Panc1 (cell line): ENCODE data around the gene ABHD16B. TPM values are rescaled to one million over a fixed set of nuclear protein-coding genes. Genes with fewer than 3 reads are reported as not detected.
A peak's percentile ranks its signal among the peaks of the same experiment; 100 is the strongest.
"Not testable (repeated sequence)": the region's sequence is repeated elsewhere in the genome, so short reads cannot be mapped to it uniquely, and the experiment has no call there.

Source experiments
- ATAC-seq: fragments of 200-7000 bp; cut with Tn5 transposase; 2 replicates; pipeline ENCODE4 v1.9.1; 2020; ENCODE audit warnings: mild to moderate bottlenecking, moderate library complexity
- BruUV-seq: library from RNA; stranded (reverse); fragments of 400-500 nt; replicated peaks from 2 replicates; lab custom pipeline; 2021; lab: Mats Ljungman, UMichigan
- CTCF ChIA-PET: fragments of 300-600 bp; sonication (Branson Sonifier 250); formaldehyde crosslinking; loops from one replicate; lab custom pipeline; 2022; ENCODE audit warnings: antibody characterized with exemption; lab: Charles Lee
- POLR2A ChIA-PET: fragments of 300-600 bp; sonication (Branson Sonifier 250); formaldehyde crosslinking; loops from one replicate; lab custom pipeline; 2022; ENCODE audit warnings: antibody characterized with exemption; lab: Charles Lee
- DNase-seq: peaks from one replicate; pipeline ENCODE4 v3.0.0-alpha.2; 2010; ENCODE audit warnings: low read depth, low spot score
- H3K27ac ChIP-seq: 2 replicates; pipeline ENCODE4 v1.5.1; 2011; ENCODE audit warnings: mild to moderate bottlenecking, low read length, inconsistent platforms
- H3K27me3 ChIP-seq: fragments of 200-500 bp; sonication (Bioruptor generic); 2 replicates; pipeline ENCODE4 v1.6.0; 2014; ENCODE audit warnings: low read length, inconsistent platforms; ENCODE audit not compliant: control insufficient read depth, insufficient read depth
- H3K36me3 ChIP-seq: fragments of 200-500 bp; sonication (Bioruptor generic); 2 replicates; pipeline ENCODE4 v1.5.1; 2014; ENCODE audit warnings: inconsistent platforms, mild to moderate bottlenecking, low read length, moderate library complexity; ENCODE audit not compliant: control insufficient read depth, insufficient read depth
- H3K4me1 ChIP-seq: 2 replicates; pipeline ENCODE4 v1.5.1; 2011; ENCODE audit warnings: inconsistent platforms, mild to moderate bottlenecking, low read length, moderate library complexity; ENCODE audit not compliant: control insufficient read depth, insufficient read depth
- H3K4me3 ChIP-seq, 2 experiments: 2 replicates each; pipeline ENCODE4 v1.5.1; 2011 to 2012; ENCODE audit warnings: low read depth in 2 of 2, low read length in 2 of 2, mild to moderate bottlenecking in 2 of 2, inconsistent platforms in 1 of 2, moderate library complexity in 1 of 2
- H3K9me3 ChIP-seq: fragments of 200-500 bp; sonication (Bioruptor generic); 2 replicates; pipeline ENCODE4 v1.5.1; 2014; ENCODE audit warnings: low read depth, mild to moderate bottlenecking, inconsistent platforms, low read length, moderate library complexity; ENCODE audit not compliant: control insufficient read depth, insufficient read depth
- CTCF ChIP-seq: fragments of 450-650 bp; IDR thresholded peaks from 2 replicates; pipeline ENCODE4 v1.5.1; 2017; ENCODE audit warnings: mild to moderate bottlenecking
- POLR2AphosphoS5 ChIP-seq: IDR thresholded peaks from 2 replicates; pipeline ENCODE4 v1.6.1; 2012; ENCODE audit warnings: mild to moderate bottlenecking, low read depth, low read length, moderate library complexity
- SIN3A ChIP-seq: IDR thresholded peaks from 2 replicates; pipeline ENCODE4 v1.6.1; 2012; ENCODE audit warnings: low read depth, mild to moderate bottlenecking, low read length, moderate library complexity, borderline replicate concordance; ENCODE audit not compliant: insufficient read depth
- TCF7L2 ChIP-seq: IDR thresholded peaks from 2 replicates; pipeline ENCODE4 v1.6.1; 2011; ENCODE audit warnings: mild to moderate bottlenecking, low read depth, low read length, inconsistent platforms
- in situ Hi-C: cut with HindIII; loops from 2 replicates; pipeline ENCODE4 v1.10.0; 2016; ENCODE audit warnings: low sequenced_read_pairs, low pct_unique_long_range_greater_than_20kb
- intact Hi-C: fragments of 100-400 bp; cut with micrococcal nuclease; formaldehyde crosslinking; loops from one replicate; pipeline ENCODE4 v1.10.0; 2022; ENCODE audit not compliant: unreplicated experiment
- total RNA-seq: library from RNA; stranded (reverse); gene quantifications from one replicate; pipeline ENCODE4 v1.2.1, GENCODE V29; 2021; ENCODE audit not compliant: unreplicated experiment
- TF ChIP-seq, protein P1 (sequence below), 2 experiments: IDR thresholded peaks; 2 replicates each; pipeline ENCODE4 v1.6.1; 2011 to 2012; ENCODE audit warnings: low read depth in 2 of 2, control low read depth in 1 of 2, low read length in 1 of 2, mild to moderate bottlenecking in 1 of 2, moderate library complexity in 1 of 2; ENCODE audit not compliant: insufficient read depth in 1 of 2

ABHD16B gene
- total RNA-seq, 1 experiment from 2014 or later: not detected

- H3K4me3 ChIP-seq: peak overlapping the region; percentile 89 to 98
- DNase-seq: no peak
- TSS peak; percentile 92 for BruUV-seq
Observed at GRCh38 chr20:63864545-63864977, 3.3 kb downstream of the ABHD16B start.

GRCh38 chr20:63864978-63865640 lies 3.8 kb downstream of the ABHD16B start, which contains the start of gene TPD52L2:
TPD52L2 (plus strand) TSS chr20:63865270; CDS start chr20:63865366, 96 bp downstream.
- Histone ChIP-seq H3K36me3 (peaks cover 3% of the 10 kb centered on the region; the same call in 1 of the 2 replicates), H3K4me1 (peaks cover 8% of the 10 kb centered on the region; the same call in 1 of the 2 replicates), H3K27me3 (no peaks in the 10 kb centered on the region), H3K4me3 (peak within 1 kb of the TSS; percentile 89 to 98), H3K27ac (peak within 1 kb of the TSS; percentile 94), H3K9me3 (no peaks in the 10 kb centered on the region)
- TF ChIP-seq CTCF (no peak), SIN3A (no peak; the same call in 1 of the 2 replicates), TCF7L2 (no peak), POLR2AphosphoS5 (peak; percentile 83)
- TF ChIP-seq, protein P1, sequence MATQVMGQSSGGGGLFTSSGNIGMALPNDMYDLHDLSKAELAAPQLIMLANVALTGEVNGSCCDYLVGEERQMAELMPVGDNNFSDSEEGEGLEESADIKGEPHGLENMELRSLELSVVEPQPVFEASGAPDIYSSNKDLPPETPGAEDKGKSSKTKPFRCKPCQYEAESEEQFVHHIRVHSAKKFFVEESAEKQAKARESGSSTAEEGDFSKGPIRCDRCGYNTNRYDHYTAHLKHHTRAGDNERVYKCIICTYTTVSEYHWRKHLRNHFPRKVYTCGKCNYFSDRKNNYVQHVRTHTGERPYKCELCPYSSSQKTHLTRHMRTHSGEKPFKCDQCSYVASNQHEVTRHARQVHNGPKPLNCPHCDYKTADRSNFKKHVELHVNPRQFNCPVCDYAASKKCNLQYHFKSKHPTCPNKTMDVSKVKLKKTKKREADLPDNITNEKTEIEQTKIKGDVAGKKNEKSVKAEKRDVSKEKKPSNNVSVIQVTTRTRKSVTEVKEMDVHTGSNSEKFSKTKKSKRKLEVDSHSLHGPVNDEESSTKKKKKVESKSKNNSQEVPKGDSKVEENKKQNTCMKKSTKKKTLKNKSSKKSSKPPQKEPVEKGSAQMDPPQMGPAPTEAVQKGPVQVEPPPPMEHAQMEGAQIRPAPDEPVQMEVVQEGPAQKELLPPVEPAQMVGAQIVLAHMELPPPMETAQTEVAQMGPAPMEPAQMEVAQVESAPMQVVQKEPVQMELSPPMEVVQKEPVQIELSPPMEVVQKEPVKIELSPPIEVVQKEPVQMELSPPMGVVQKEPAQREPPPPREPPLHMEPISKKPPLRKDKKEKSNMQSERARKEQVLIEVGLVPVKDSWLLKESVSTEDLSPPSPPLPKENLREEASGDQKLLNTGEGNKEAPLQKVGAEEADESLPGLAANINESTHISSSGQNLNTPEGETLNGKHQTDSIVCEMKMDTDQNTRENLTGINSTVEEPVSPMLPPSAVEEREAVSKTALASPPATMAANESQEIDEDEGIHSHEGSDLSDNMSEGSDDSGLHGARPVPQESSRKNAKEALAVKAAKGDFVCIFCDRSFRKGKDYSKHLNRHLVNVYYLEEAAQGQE (IDR thresholded peaks at IDR 0.05; ENCODE audit: insufficient read depth in 1 of 2, low read depth in 2 of 2, low read length in 1 of 2): peak in 1 of 2 experiments; percentile 39; a peak in 1 of 4 replicates
- in situ Hi-C loops (no loop called here), intact Hi-C loops (no loop called here)
- ChIA-PET CTCF (interaction anchor here (0.6 to 0.8 kb wide), 2 partner anchors 18 to 157 kb away, joined by 3 to 5 read pairs; partner anchors contain the start of genes ARFRP1 and ZGPAT), POLR2A (interaction anchor here (0.6 to 0.7 kb wide), 5 partner anchors 10 to 212 kb away, joined by 3 to 6 read pairs (median 3); partner anchors contain the start of gene STMN3)
- DNase-seq (peak; percentile 96), ATAC-seq (peak; percentile 94)
- no TSS peak for BruUV-seq

More at GRCh38 chr20:63864545-63864977, 3.3 kb downstream of the ABHD16B start:
- CTCF ChIA-PET: no interaction called here
- TF ChIP-seq, protein P1 (IDR thresholded peaks at IDR 0.05; ENCODE audit: insufficient read depth in 1 of 2, low read depth in 2 of 2, low read length in 1 of 2): no peak
- TF ChIP-seq TCF7L2 (no peak), POLR2AphosphoS5 (no peak), CTCF (no peak), SIN3A (no peak; the same call in 1 of the 2 replicates)
- intact Hi-C loops (no loop called here), in situ Hi-C loops (no loop called here)
- ATAC-seq: no peak
- Histone ChIP-seq H3K36me3 (peaks cover 3% of the 10 kb centered on the region; the same call in 1 of the 2 replicates), H3K9me3 (no peaks in the 10 kb centered on the region), H3K27ac (peak overlapping the region; percentile 84), H3K4me1 (peaks cover 8% of the 10 kb centered on the region; the same call in 1 of the 2 replicates), H3K27me3 (no peaks in the 10 kb centered on the region)
- POLR2A ChIA-PET: interaction anchor here (0.6 kb wide), 3 partner anchors 14 to 211 kb away, joined by 3 to 6 read pairs (median 3); partner anchors contain the start of gene STMN3

GRCh38 chr20:63867042-63867441 lies 5.7 kb downstream of the ABHD16B start:
- in situ Hi-C loops, POLR2A ChIA-PET, H3K36me3 ChIP-seq, intact Hi-C loops, H3K4me1 ChIP-seq, H3K9me3 ChIP-seq, H3K27me3 ChIP-seq, ATAC-seq, H3K27ac ChIP-seq, DNase-seq, H3K4me3 ChIP-seq, BruUV-seq: not testable (repeated sequence)
- CTCF ChIA-PET: interaction anchor here (0.6 kb wide), 1 partner anchor 298 kb away, joined by 12 read pairs; no protein-coding TSS in a partner anchor
